ENCODE measurements around the gene CIB4.

CIB4 gene

GRCh38 chr2:26635401-26635800 is 5.8 kb downstream of the CIB4 start:
- H3K4me3 ChIP-seq (ENCODE audit: low read depth, low read length): no peak overlapping the region
- no peak for TF ChIP-seq CTCF (IDR thresholded peaks at IDR 0.05; ENCODE audit: insufficient read depth, low read depth, low read length, missing control alignments)
- DNase-seq (ENCODE audit: low read depth): no peak

- no peak overlapping the region for H3K4me3 ChIP-seq (ENCODE audit: low read depth, low read length)
- no peak for DNase-seq (ENCODE audit: low read depth)
- no peak for TF ChIP-seq CTCF (IDR thresholded peaks at IDR 0.05; ENCODE audit: insufficient read depth, low read depth, low read length, missing control alignments)
Measured at GRCh38 chr2:26634636-26635230, 6.4 kb downstream of the CIB4 start.

GRCh38 chr2:26633993-26634595 is 7.1 kb downstream of the CIB4 start:
- DNase-seq (ENCODE audit: low read depth): no peak
- no peak for TF ChIP-seq CTCF (IDR thresholded peaks at IDR 0.05; ENCODE audit: insufficient read depth, low read depth, low read length, missing control alignments)
- H3K4me3 ChIP-seq (ENCODE audit: low read depth, low read length): no peak overlapping the region

- no peak for TF ChIP-seq CTCF (IDR thresholded peaks at IDR 0.05; ENCODE audit: insufficient read depth, low read depth, low read length, missing control alignments)
- DNase-seq (ENCODE audit: low read depth): no peak
- no peak overlapping the region for H3K4me3 ChIP-seq (ENCODE audit: low read depth, low read length)
Measured at GRCh38 chr2:26633351-26633945, 7.7 kb downstream of the CIB4 start.

- H3K4me3 ChIP-seq (ENCODE audit: low read depth, low read length): no peak overlapping the region
- TF ChIP-seq CTCF (IDR thresholded peaks at IDR 0.05; ENCODE audit: insufficient read depth, low read depth, low read length, missing control alignments): no peak
- no peak for DNase-seq (ENCODE audit: low read depth)
Measured at GRCh38 chr2:26632624-26633185, 8.5 kb downstream of the CIB4 start.

- no peak for DNase-seq (ENCODE audit: low read depth)
- no peak overlapping the region for H3K4me3 ChIP-seq (ENCODE audit: low read depth, low read length)
- no peak for TF ChIP-seq CTCF (IDR thresholded peaks at IDR 0.05; ENCODE audit: insufficient read depth, low read depth, low read length, missing control alignments)
Measured at GRCh38 chr2:26631401-26632170, 9.6 kb downstream of the CIB4 start.
